Right atrium auricular region (tissue), 2 donors: ENCODE measurements around the gene ALDH2. TPM values are rescaled to one million over a fixed set of nuclear protein-coding genes. Genes with fewer than 3 reads are reported as not detected.
A peak's percentile ranks its signal among the peaks of the same experiment; 100 is the strongest.

Experiments used
- DNase-seq: peaks from one replicate; pipeline ENCODE4 v3.0.0-alpha.2; 2019; ENCODE audit warnings: low spot score
- H3K27ac ChIP-seq, 2 donors: fragments of 200-600 bp; sonication (generic); 1 replicate in 1 of 2; 2 replicates in 1 of 2; pipeline ENCODE4 v1.5.1; 2016 to 2019
- H3K27me3 ChIP-seq, 2 donors: fragments of 200-600 bp; sonication (generic); one replicate each; pipeline versions ENCODE4 v1.5.1 to v1.6.0; 2017 to 2019
- H3K36me3 ChIP-seq: fragments of 200-600 bp; sonication (generic); one replicate; pipeline ENCODE4 v1.5.1; 2016
- H3K4me1 ChIP-seq, 2 donors: fragments of 200-600 bp; sonication (generic); one replicate each; pipeline versions ENCODE4 v1.5.1 to v1.6.0; 2017 to 2019
- H3K4me3 ChIP-seq, 2 donors: fragments of 200-600 bp; sonication (generic); 1 replicate in 1 of 2; 2 replicates in 1 of 2; pipeline ENCODE4 v1.5.1; 2017 to 2019; ENCODE audit warnings: mild to moderate bottlenecking in 1 of 2, moderate library complexity in 1 of 2
- H3K9me3 ChIP-seq, 2 donors: fragments of 200-600 bp; sonication (generic); one replicate each; pipeline ENCODE4 v1.5.1; 2019
- CTCF ChIP-seq, 2 donors: fragments of 200-600 bp; sonication (generic); IDR thresholded peaks; one replicate each; pipeline ENCODE4 v1.5.1; 2019; ENCODE audit warnings: antibody characterized with exemption in 2 of 2
- total RNA-seq, 2 donors: library from RNA; depleted of rRNA; stranded (reverse); fragments of >200 nt; gene quantifications; one replicate each; pipeline ENCODE4 v1.1.0, GENCODE V29; 2016

Gene ALDH2
- total RNA-seq, 2 donors from 2014 or later: 157 to 158 TPM

- DNase-seq: no peak
- H3K4me1 ChIP-seq: peaks cover 0 to 51% of the 10 kb centered on the region in 2 donors
- TF ChIP-seq CTCF (IDR thresholded peaks at IDR 0.05): no peak
- no peak overlapping the region for H3K4me3 ChIP-seq
- H3K36me3 ChIP-seq: peaks cover 8% of the 10 kb centered on the region
- peak overlapping the region; percentile 81 to 89 for H3K27ac ChIP-seq
- no peaks in the 10 kb centered on the region for H3K9me3 ChIP-seq
- H3K27me3 ChIP-seq: no peaks in the 10 kb centered on the region
These were observed 10.5 kb upstream of the ALDH2 start for GRCh38 chr12:111756196-111756595.

GRCh38 chr12:111756681-111757080 is 10.1 kb upstream of the ALDH2 start:
- peak overlapping the region; percentile 81 to 89 for H3K27ac ChIP-seq
- no peaks in the 10 kb centered on the region for H3K27me3 ChIP-seq
- no peak overlapping the region for H3K4me3 ChIP-seq
- no peak for DNase-seq
- peaks cover 5% of the 10 kb centered on the region for H3K36me3 ChIP-seq
- TF ChIP-seq CTCF (IDR thresholded peaks at IDR 0.05): no peak
- H3K4me1 ChIP-seq: peaks cover 0 to 51% of the 10 kb centered on the region in 2 donors
- no peaks in the 10 kb centered on the region for H3K9me3 ChIP-seq

- H3K36me3 ChIP-seq: peaks cover 5% of the 10 kb centered on the region
- no peak overlapping the region for H3K4me3 ChIP-seq
- peak; percentile 67 for DNase-seq
- TF ChIP-seq CTCF (IDR thresholded peaks at IDR 0.05): no peak
- peaks cover 0 to 51% of the 10 kb centered on the region in 2 donors for H3K4me1 ChIP-seq
- H3K9me3 ChIP-seq: no peaks in the 10 kb centered on the region
- no peaks in the 10 kb centered on the region for H3K27me3 ChIP-seq
- H3K27ac ChIP-seq: peak overlapping the region; percentile 81 to 89
These were observed 9.2 kb upstream of the ALDH2 start for GRCh38 chr12:111757361-111758119.

- Histone ChIP-seq H3K4me1 (peaks cover 0 to 48% of the 10 kb centered on the region in 2 donors), H3K4me3 (no peak overlapping the region), H3K27ac (peak overlapping the region; percentile 81 to 89), H3K9me3 (no peaks in the 10 kb centered on the region), H3K36me3 (peaks cover 5% of the 10 kb centered on the region), H3K27me3 (no peaks in the 10 kb centered on the region)
- TF ChIP-seq CTCF (IDR thresholded peaks at IDR 0.05): no peak
- peak; percentile 72 for DNase-seq
These were observed 8.6 kb upstream of the ALDH2 start for GRCh38 chr12:111758120-111758561.

- Histone ChIP-seq H3K4me1 (peaks cover 0 to 37% of the 10 kb centered on the region in 2 donors), H3K4me3 (no peak overlapping the region), H3K9me3 (no peaks in the 10 kb centered on the region), H3K36me3 (peaks cover 5% of the 10 kb centered on the region), H3K27ac (peak overlapping the region in 1 of 2 donors; percentile 81), H3K27me3 (no peaks in the 10 kb centered on the region)
- no peak for TF ChIP-seq CTCF (IDR thresholded peaks at IDR 0.05)
- no peak for DNase-seq
These were observed 7.5 kb upstream of the ALDH2 start for GRCh38 chr12:111759271-111759670.
